ENCODE results near the gene ASMTL. TPM values are rescaled to one million over a fixed set of nuclear protein-coding genes. Genes with fewer than 3 reads are reported as not detected.

ASMTL gene
- total RNA-seq, 2 experiments from 2014 or later: 34.6 to 39.3 TPM

GRCh38 chrX:1451251-1451660 lies 1.5 kb downstream of the ASMTL start:
- Histone ChIP-seq H3K4me3 (ENCODE audit: low read length) (no peak overlapping the region), H3K9me3 (ENCODE audit: control insufficient read depth in 1 of 2, insufficient read depth in 1 of 2, low read length in 2 of 2) (peaks cover 0 to under 1% of the 10 kb centered on the region in 2 experiments), H3K27me3 (ENCODE audit: control insufficient read depth in 1 of 2, insufficient read depth in 2 of 2, low read length in 2 of 2) (no peaks in the 10 kb centered on the region), H3K4me1 (ENCODE audit: insufficient read depth, low read length) (peaks cover 39% of the 10 kb centered on the region), H3K36me3 (ENCODE audit: insufficient read depth, low read length) (no peaks in the 10 kb centered on the region), H3K27ac (ENCODE audit: low read depth in 1 of 2, low read length in 2 of 2) (no peak overlapping the region)
- Mint-ChIP-seq H3K36me3 (ENCODE audit: low read depth) (peaks cover 47% of the 10 kb centered on the region), H3K4me3 (peak overlapping the region; percentile 25), H3K27me3 (no peaks in the 10 kb centered on the region), H3K4me1 (ENCODE audit: low read depth) (peaks cover 27% of the 10 kb centered on the region), H3K27ac (no peak overlapping the region), H3K9me3 (peaks cover 16% of the 10 kb centered on the region)
- CTCF ChIA-PET: no interaction called here
- intact Hi-C loops (cut with DNase I, micrococcal nuclease): loop anchor here (2.0 to 5.0 kb wide), 5 partner anchors 58 to 1241 kb away; partner anchors contain the start of genes SLC25A6 (in 2 of the 2) and CD99 (in 1 of the 2)
- ATAC-seq (ENCODE audit: poor library complexity): no peak
- DNase-seq: peak in 1 of 14 experiments; percentile 32
- no peak for TF ChIP-seq CTCF (IDR thresholded peaks at IDR 0.05)
- POLR2A ChIA-PET: no interaction called here

GRCh38 chrX:1450361-1451161 lies 2.1 kb downstream of the ASMTL start:
- intact Hi-C loops (cut with DNase I, micrococcal nuclease): loop anchor here (2.0 to 5.0 kb wide), 5 partner anchors 58 to 1242 kb away; partner anchors contain the start of genes SLC25A6 (in 2 of the 2) and CD99 (in 1 of the 2)
- H3K27ac Mint-ChIP-seq: peak overlapping the region; percentile 61
- Histone ChIP-seq H3K36me3 (ENCODE audit: insufficient read depth, low read length) (no peaks in the 10 kb centered on the region), H3K4me3 (ENCODE audit: low read length) (no peak overlapping the region), H3K27ac (ENCODE audit: low read depth in 1 of 2, low read length in 2 of 2) (peak overlapping the region in 1 of 2 donors; percentile 18), H3K27me3 (ENCODE audit: control insufficient read depth in 1 of 2, insufficient read depth in 2 of 2, low read length in 2 of 2) (no peaks in the 10 kb centered on the region), H3K9me3 (ENCODE audit: control insufficient read depth in 1 of 2, insufficient read depth in 1 of 2, low read length in 2 of 2) (peaks cover 0 to 6% of the 10 kb centered on the region in 2 experiments), H3K4me1 (ENCODE audit: insufficient read depth, low read length) (peaks cover 34% of the 10 kb centered on the region)
- DNase-seq (peak in 2 of 14 experiments; percentile 33 to 58), ATAC-seq (ENCODE audit: poor library complexity) (no peak)
- ChIA-PET CTCF (no interaction called here), POLR2A (no interaction called here)
- H3K4me3 Mint-ChIP-seq: no peak overlapping the region
- H3K36me3 Mint-ChIP-seq (ENCODE audit: low read depth): peaks cover 54% of the 10 kb centered on the region
- peaks cover 27% of the 10 kb centered on the region for H3K4me1 Mint-ChIP-seq (ENCODE audit: low read depth)
- no peaks in the 10 kb centered on the region for H3K27me3 Mint-ChIP-seq
- no peak for TF ChIP-seq CTCF (IDR thresholded peaks at IDR 0.05)
- H3K9me3 Mint-ChIP-seq: peaks cover 16% of the 10 kb centered on the region

GRCh38 chrX:1449823-1450149 lies 2.9 kb downstream of the ASMTL start:
- ATAC-seq (ENCODE audit: poor library complexity): no peak
- peaks cover 26% of the 10 kb centered on the region for H3K4me1 ChIP-seq (ENCODE audit: insufficient read depth, low read length)
- intact Hi-C loops (cut with DNase I, micrococcal nuclease): loop anchor here (2.0 to 5.0 kb wide), 5 partner anchors 57 to 1243 kb away; partner anchors contain the start of genes SLC25A6 (in 2 of the 2) and CD99 (in 1 of the 2)
- Mint-ChIP-seq H3K4me3 (peak overlapping the region; percentile 54), H3K36me3 (ENCODE audit: low read depth) (peaks cover 62% of the 10 kb centered on the region), H3K4me1 (ENCODE audit: low read depth) (peaks cover 27% of the 10 kb centered on the region), H3K27me3 (no peaks in the 10 kb centered on the region), H3K27ac (peak overlapping the region; percentile 61), H3K9me3 (peaks cover 19% of the 10 kb centered on the region)
- no peaks in the 10 kb centered on the region for H3K36me3 ChIP-seq (ENCODE audit: insufficient read depth, low read length)
- no peak for DNase-seq
- no peak overlapping the region for H3K4me3 ChIP-seq (ENCODE audit: low read length)
- H3K27ac ChIP-seq (ENCODE audit: low read depth in 1 of 2, low read length in 2 of 2): no peak overlapping the region
- peaks cover 0 to 10% of the 10 kb centered on the region in 2 experiments for H3K9me3 ChIP-seq (ENCODE audit: control insufficient read depth in 1 of 2, insufficient read depth in 1 of 2, low read length in 2 of 2)
- no peak for TF ChIP-seq CTCF (IDR thresholded peaks at IDR 0.05)
- H3K27me3 ChIP-seq (ENCODE audit: control insufficient read depth in 1 of 2, insufficient read depth in 2 of 2, low read length in 2 of 2): no peaks in the 10 kb centered on the region
- ChIA-PET CTCF (no interaction called here), POLR2A (no interaction called here)

All from CD4-positive, alpha-beta T cell (primary cell).